ENCODE measurements around the gene CCDC80.
A peak's percentile ranks its signal among the peaks of the same experiment; 100 is the strongest.

CCDC80 gene

GRCh38 chr3:112631257-112631656, 9.7 kb downstream of the CCDC80 start:
- no peak for DNase-seq

- DNase-seq: peak; percentile 52
Observed at GRCh38 chr3:112629425-112629824, 11.5 kb downstream of the CCDC80 start.

GRCh38 chr3:112627919-112628466, 12.9 kb downstream of the CCDC80 start:
- DNase-seq: no peak

GRCh38 chr3:112627419-112627818, 13.5 kb downstream of the CCDC80 start:
- DNase-seq: no peak

GRCh38 chr3:112623717-112624116, 17.2 kb downstream of the CCDC80 start:
- DNase-seq: no peak

- DNase-seq: no peak
Observed at GRCh38 chr3:112623213-112623612, 17.7 kb downstream of the CCDC80 start.

GRCh38 chr3:112619295-112619694, 21.6 kb downstream of the CCDC80 start:
- DNase-seq: no peak

GRCh38 chr3:112617285-112617684, 23.7 kb downstream of the CCDC80 start:
- DNase-seq: no peak

GRCh38 chr3:112615989-112616731, 24.8 kb downstream of the CCDC80 start:
- no peak for DNase-seq

- no peak for DNase-seq
Observed at GRCh38 chr3:112611752-112612515, 29.0 kb downstream of the CCDC80 start.

- no peak for DNase-seq
Observed at GRCh38 chr3:112610121-112610520, 30.8 kb downstream of the CCDC80 start.

GRCh38 chr3:112607863-112608262, 33.1 kb downstream of the CCDC80 start:
- DNase-seq: no peak

- no peak for DNase-seq
Observed at GRCh38 chr3:112606098-112606497, 34.8 kb downstream of the CCDC80 start.

- peak; percentile 41 for DNase-seq
Observed at GRCh38 chr3:112605285-112605684, 35.7 kb downstream of the CCDC80 start.

GRCh38 chr3:112604536-112604935, 36.4 kb downstream of the CCDC80 start:
- peak; percentile 21 for DNase-seq

GRCh38 chr3:112602217-112602838, 38.6 kb downstream of the CCDC80 start:
- peak; percentile 67 for DNase-seq

GRCh38 chr3:112598731-112599130, 42.2 kb downstream of the CCDC80 start:
- DNase-seq: no peak

- no peak for DNase-seq
Observed at GRCh38 chr3:112597945-112598344, 43.0 kb downstream of the CCDC80 start.

- DNase-seq: no peak
Observed at GRCh38 chr3:112594856-112595255, 46.1 kb downstream of the CCDC80 start.

- no peak for DNase-seq
Observed at GRCh38 chr3:112593258-112593657, 47.7 kb downstream of the CCDC80 start.

GRCh38 chr3:112587336-112587735, 53.6 kb downstream of the CCDC80 start:
- no peak for DNase-seq

- no peak for DNase-seq
Observed at GRCh38 chr3:112585782-112586181, 55.2 kb downstream of the CCDC80 start.

- no peak for DNase-seq
Observed at GRCh38 chr3:112583105-112583504, 57.8 kb downstream of the CCDC80 start.

All from activated CD4-positive, alpha-beta T cell treated with anti-CD3 and anti-CD28 coated beads, Interleukin-10, Interleukin-2, amounts not matched to agents 100 ng/mL and 50 ng/mL, durations not matched to agents 16 hours and 8 hours (primary cell).